ENCODE measurements around the gene PAFAH2. TPM values are rescaled to one million over a fixed set of nuclear protein-coding genes. Genes with fewer than 3 reads are reported as not detected.
A peak's percentile ranks its signal among the peaks of the same experiment; 100 is the strongest.

The PAFAH2 gene
- total RNA-seq, 8 experiments from 2014 or later: 6.0 to 11.8 (median 8.9) TPM

DNA sequence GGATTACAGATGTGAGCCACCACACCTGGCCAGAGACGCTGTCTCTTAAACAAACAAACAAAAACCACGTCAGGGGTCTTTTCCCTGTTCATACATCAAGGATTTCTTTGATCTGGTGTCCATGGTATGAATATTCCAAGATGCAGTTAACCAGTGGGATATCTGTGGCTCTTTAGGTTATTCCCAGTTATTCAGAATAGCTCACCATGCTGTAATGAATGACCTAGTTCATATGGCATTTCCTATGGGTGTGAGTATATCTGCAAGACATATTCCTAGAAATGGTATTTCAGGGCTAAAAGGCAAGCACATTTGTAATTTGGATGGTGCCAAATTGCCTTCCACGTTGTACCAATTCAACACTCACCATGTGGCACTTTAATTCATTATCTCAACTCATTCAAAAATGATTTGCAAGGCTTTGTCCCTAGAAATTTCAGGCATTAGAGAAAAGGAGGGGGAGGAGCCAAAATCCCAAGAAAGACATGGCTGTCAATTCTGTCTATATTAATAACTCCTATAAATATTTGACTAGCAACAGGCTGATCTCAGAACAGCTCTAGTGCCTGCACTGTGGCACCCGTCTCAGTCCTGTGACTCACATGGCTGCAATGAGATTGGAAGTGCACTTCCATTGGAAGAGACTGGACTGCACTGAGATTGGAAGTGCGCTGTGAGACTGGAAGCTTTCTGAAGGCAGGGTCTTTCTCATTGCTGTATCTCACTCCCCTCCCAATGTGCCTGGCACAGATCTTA is 85.6 kb downstream of the PAFAH2 start:
- 9 to 100% (median 83%) methylated on average over 1 to 5 of the region's 5 CpGs; no CpG with 5 or more reads in 1 of the 10 experiments for WGBS, 10 experiments
- Histone ChIP-seq H3K27ac (no peak overlapping the region), H3K4me3 (no peak overlapping the region), H3K4me1 (replicated peaks in 1 of 2) (peaks cover 11 to 15% of the 10 kb centered on the region in 2 donors)
- peak in 3 of 8 experiments; percentile 55 to 96 (median 95) for ATAC-seq (replicated peaks in 6 of 8)
- in situ Hi-C loops (cut with MboI; ENCODE audit: low pct_unique_long_range_greater_than_20kb in 2 of 9, low sequenced_read_pairs in 9 of 9, unreplicated experiment in 9 of 9): no loop called here

- H3K4me1 ChIP-seq (replicated peaks in 1 of 2): peaks cover 19 to 23% of the 10 kb centered on the region in 2 donors
Observed at GRCh38 chr1:25911162-25911561, 86.7 kb downstream of the PAFAH2 start.

More at GRCh38 chr1:25911162-25911561, 86.7 kb downstream of the PAFAH2 start:
- Histone ChIP-seq H3K4me3 (no peak overlapping the region), H3K27ac (no peak overlapping the region)
- in situ Hi-C loops (cut with MboI; ENCODE audit: low pct_unique_long_range_greater_than_20kb in 2 of 9, low sequenced_read_pairs in 9 of 9, unreplicated experiment in 9 of 9): no loop called here
- no peak for ATAC-seq (replicated peaks in 6 of 8)

Other genes starting within 250 kb of the PAFAH2 start
- gene SELENON, start 197.9 kb downstream of the PAFAH2 start, total RNA-seq: 10 to 100 TPM; 10.5 to 56.7 (median 21.3) TPM
- gene MTFR1L, start 178.1 kb downstream of the PAFAH2 start, total RNA-seq: 10 to 100 TPM; 58.3 to 92.1 (median 66.7) TPM
- 10 to 100 TPM in 3 of 8 experiments, 1 to 10 TPM in 4, under 1 TPM in 1; 0.78 to 15.5 (median 2.6) TPM for gene AUNIP, start 138.6 kb downstream of the PAFAH2 start, total RNA-seq
- gene PAQR7, start 122.4 kb downstream of the PAFAH2 start, total RNA-seq: 10 to 100 TPM in 5 of 8 experiments, 1 to 10 TPM in 3; 8.9 to 14.5 (median 12.2) TPM
- gene STMN1, start 91.6 kb downstream of the PAFAH2 start, total RNA-seq: 1,000 to 10,000 TPM in 3 of 8 experiments, 100 to 1,000 TPM in 4, 10 to 100 TPM in 1; 11.5 to 1,830 (median 781) TPM
- gene EXTL1, start 23.7 kb upstream of the PAFAH2 start, total RNA-seq: 10 to 100 TPM in 1 of 8 experiments, 1 to 10 TPM in 5, under 1 TPM in 2; 0.36 to 24.9 (median 1.6) TPM
- 1 to 10 TPM in 4 of 8 experiments, under 1 TPM in 4; 0.10 to 5.7 (median 0.84) TPM for gene SLC30A2, start 48.1 kb upstream of the PAFAH2 start, total RNA-seq
- 1 to 10 TPM in 1 of 8 experiments, under 1 TPM in 2, not detected in 5; 0.29 to 1.0 (median 0.31) TPM for gene TRIM63, start 69.6 kb upstream of the PAFAH2 start, total RNA-seq
- gene PDIK1L, start 113.8 kb upstream of the PAFAH2 start, total RNA-seq: 10 to 100 TPM in 6 of 8 experiments, 1 to 10 TPM in 2; 1.7 to 33.5 (median 24.1) TPM
- gene FAM110D, start 161.0 kb upstream of the PAFAH2 start, total RNA-seq: 1 to 10 TPM in 1 of 8 experiments, under 1 TPM in 7; 0.15 to 1.1 (median 0.52) TPM
- 1 to 10 TPM in 2 of 8 experiments, under 1 TPM in 3, not detected in 3; 0.54 to 1.3 (median 0.92) TPM for gene C1orf232, start 170.9 kb upstream of the PAFAH2 start, total RNA-seq
- 100 to 1,000 TPM in 1 of 8 experiments, 10 to 100 TPM in 7; 29.9 to 109 (median 47.4) TPM for gene ZNF593, start 171.8 kb upstream of the PAFAH2 start, total RNA-seq
- 1 to 10 TPM in 7 of 8 experiments, under 1 TPM in 1; 0.54 to 5.7 (median 3.5) TPM for gene ZNF593OS, start 173.8 kb upstream of the PAFAH2 start, total RNA-seq
- 1 to 10 TPM in 5 of 8 experiments, under 1 TPM in 3; 0.24 to 5.2 (median 2.1) TPM for gene CNKSR1, start 179.4 kb upstream of the PAFAH2 start, total RNA-seq
- under 1 TPM in 2 of 8 experiments, not detected in 6; 0.08 to 0.52 TPM for gene CATSPER4, start 192.5 kb upstream of the PAFAH2 start, total RNA-seq
- gene CEP85, start 236.1 kb upstream of the PAFAH2 start, total RNA-seq: 10 to 100 TPM in 7 of 8 experiments, 1 to 10 TPM in 1; 8.6 to 39.1 (median 19.6) TPM